HG03196 (cell line): ENCODE results near the gene RAD23A.
A peak's percentile ranks its signal among the peaks of the same experiment; 100 is the strongest.
"Not testable (repeated sequence)": the region's sequence is repeated elsewhere in the genome, so short reads cannot be mapped to it uniquely, and the experiment has no call there.

ENCODE experiments used
- ATAC-seq: cut with Tn5 transposase; IDR thresholded peaks from one replicate; pipeline ENCODE4 v1.9.1; 2021; ENCODE audit not compliant: unreplicated experiment

The RAD23A gene

DNA sequence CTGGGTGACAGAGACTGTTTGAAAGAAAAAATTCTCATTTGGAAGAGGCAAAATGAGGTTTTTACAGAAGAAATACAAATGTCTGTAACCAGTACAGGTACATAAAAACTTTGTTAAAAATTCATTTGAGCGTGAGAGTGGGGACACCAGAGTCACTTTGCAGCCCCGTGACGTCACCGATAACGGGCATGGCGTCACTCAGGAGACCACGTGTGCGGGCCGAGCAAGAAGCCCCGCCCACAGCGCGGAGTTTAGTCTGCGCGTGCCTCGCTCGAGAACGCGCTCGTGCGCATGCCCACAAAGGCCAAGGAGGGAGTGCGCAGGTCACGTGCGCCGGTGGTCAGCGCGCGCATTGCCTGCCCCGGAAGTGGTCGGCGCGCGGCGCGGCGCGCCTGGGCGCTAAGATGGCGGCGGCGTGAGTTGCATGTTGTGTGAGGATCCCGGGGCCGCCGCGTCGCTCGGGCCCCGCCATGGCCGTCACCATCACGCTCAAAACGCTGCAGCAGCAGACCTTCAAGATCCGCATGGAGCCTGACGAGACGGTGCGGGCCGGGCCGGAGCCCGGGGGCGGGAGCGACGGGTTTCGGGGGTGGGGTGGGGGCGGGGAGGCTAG is at the start of gene RAD23A:
TSS of gene RAD23A (plus strand) at position 384 of the 613 bp plus-strand sequence. CDS start at position 471, 87 bp downstream.
- ATAC-seq, result peak; percentile 75

GRCh38 chr19:12896460-12896859 is 49.2 kb upstream of the RAD23A start:
- no peak for ATAC-seq

GRCh38 chr19:12899891-12900518 is 45.7 kb upstream of the RAD23A start:
- peak; percentile 55 for ATAC-seq

DNA sequence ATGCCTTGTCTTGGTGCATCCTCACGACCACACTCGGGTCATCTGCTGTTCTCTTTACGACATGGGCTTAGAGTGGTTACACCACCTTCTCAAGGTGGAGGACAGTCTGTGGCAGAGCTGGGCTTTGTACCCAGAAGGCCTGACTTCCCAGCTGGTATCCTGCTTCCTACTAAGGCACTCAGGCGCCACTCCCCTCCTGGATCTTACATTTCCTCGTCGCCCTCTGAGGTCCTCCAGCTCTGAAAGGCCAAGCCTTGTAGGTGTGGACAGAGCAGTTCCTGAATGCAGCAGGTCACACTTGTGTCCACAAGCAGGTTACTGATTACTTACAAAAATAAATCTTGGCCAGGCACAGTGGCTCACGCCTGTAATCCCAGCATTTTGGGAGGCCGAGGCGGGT is 38.5 kb upstream of the RAD23A start:
- ATAC-seq, result no peak

DNA sequence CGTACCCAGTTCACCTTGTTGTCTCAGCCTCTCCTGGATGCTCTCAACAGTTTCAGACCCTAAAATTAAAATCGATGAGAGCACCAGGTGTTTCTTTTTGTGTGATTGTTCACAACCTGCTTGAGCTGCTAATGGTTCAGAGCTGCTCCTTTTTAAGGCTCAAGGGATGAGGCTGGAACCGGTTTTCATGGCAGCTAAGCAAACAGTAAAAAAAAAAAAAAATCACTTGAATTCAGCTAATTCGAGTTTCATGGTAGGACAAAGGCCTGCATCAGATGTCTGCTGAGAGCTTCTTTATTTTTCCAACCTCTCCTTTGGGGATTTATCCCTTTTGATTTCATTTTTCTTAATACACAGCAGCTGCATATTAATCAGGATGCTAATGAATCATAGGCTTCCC is 33.1 kb upstream of the RAD23A start:
- ATAC-seq, result no peak

DNA sequence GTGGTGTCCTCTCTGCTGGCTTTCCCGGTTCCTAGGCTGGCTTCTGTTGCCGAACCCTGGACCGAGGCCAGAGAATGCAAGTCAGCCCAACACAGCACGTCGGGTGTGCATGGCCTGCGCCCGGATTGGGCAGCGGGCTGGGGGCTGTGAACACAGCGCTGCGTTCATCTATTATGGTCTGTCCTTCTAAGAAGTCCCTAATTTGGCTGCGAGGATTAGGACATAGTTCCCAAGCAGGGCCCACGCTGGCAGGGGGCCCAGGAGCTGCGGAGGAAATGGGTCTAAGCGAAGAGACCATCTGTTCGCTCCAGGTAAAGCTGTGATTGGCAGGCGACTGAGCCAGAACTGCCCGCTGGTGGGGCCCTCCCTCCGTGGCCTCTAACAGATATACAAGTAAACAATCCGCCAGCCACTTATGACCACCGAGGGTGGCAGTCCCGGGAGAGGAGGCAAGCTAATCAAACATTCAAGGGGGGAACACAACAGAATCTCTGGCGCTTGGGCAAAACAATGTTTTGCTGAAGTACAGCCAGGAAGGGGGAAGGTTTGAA is 32.6 kb upstream of the RAD23A start:
- no peak for ATAC-seq

DNA sequence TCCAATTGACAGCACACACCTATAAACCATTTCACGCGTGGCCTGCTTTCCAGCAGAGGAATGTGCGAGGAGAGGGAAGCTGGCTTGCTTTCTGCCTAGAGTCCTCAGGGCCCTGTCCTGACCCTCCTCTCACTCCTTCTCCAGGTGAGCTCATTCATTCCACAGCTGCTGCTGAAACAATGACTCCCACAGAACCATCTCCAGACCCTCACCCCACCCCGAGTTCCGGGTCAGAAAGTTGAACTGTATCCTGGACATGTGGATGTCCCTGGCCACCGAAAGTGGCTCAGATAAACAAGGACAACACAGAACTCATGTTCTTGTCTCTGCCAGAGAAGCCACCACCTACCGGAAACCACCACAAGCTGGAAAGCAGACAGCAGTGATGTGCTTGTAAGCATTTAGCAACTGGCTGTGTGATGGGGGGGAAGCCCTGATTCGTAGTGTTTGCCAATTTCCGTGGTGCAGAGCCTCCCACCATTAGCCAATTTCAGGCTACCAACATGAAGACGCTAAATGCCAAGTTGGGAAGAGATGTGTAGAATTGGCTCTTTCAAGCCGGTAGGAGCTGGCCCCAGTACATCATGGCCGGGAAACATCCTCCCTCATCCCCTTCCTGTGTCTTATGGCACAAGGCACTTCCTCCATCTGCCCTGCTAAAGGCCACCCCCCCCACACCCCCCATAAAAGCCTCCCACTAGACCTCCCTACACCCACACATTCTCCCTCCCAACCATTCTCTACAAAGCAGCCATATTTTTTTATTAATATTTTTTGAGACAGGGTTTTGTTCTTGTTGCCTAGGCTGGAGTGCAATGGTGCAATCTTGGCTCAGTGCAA is 31.6 kb upstream of the RAD23A start:
- ATAC-seq, result no peak

DNA sequence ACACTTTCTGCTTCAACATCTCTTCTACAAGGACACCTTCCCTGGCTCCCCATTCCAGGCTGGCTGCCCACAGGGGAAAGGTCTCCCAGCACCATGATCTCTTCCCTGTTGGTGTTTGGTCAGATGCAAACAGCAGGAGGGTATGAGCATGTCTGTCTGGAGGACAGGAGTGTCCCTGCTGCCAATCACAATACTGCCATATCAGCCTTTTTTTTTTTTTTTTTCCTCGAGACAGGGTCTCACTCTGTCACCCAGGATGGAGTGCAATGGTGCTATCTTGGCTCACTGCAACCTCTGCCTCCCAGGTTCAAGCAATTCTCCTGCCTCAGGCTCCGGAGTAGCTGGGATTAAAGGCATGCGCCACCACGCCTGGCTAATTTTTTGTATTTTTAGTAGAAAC is 29.8 kb upstream of the RAD23A start:
- ATAC-seq, result not testable (repeated sequence)

DNA sequence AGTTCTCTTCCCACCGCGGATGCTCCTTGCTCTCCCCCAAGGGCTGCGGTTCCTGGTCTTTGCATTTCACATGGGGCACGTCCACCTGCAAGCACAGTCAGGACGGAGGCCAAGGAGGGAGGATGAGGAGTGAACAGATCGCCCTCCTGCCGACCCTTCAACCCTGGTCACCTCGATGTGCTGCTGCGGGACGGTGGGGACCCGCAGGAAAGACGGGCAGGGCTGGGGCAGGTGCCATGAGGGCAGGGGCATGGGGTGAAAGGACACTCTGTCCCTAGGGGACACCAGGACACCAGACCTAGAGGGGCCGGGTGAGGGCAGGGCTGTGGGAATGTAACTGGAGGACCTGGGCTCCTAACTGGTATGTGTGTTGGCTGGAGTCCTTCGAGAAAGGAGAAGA is 27.4 kb upstream of the RAD23A start:
- no peak for ATAC-seq

- ATAC-seq, result no peak
Observed at GRCh38 chr19:12921047-12921446, 24.6 kb upstream of the RAD23A start.

DNA sequence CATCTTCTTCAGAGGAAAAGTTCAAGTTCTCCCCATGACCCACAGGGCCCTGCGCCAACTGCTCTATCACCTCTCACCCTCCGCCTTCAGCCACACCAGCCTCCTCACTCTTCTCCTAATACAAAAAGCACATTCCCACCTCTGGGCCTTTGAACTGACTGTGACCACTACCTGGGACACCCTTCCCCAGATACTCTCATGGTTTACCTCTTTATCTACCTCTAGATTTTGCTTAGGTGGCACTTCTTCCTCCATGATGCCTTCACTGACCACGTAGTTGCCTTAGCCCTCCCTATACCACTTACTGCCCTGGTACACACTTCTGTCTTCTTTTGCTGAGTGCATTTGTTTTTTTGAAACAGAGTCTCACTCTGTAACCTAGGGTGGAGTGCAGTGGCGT is 22.7 kb upstream of the RAD23A start:
- ATAC-seq, result no peak

GRCh38 chr19:12924621-12925310 is 20.9 kb upstream of the RAD23A start:
- no peak for ATAC-seq

- no peak for ATAC-seq
Observed at GRCh38 chr19:12930002-12930645, 15.5 kb upstream of the RAD23A start.

GRCh38 chr19:12932392-12933286 is 13.0 kb upstream of the RAD23A start:
- ATAC-seq, result no peak

DNA sequence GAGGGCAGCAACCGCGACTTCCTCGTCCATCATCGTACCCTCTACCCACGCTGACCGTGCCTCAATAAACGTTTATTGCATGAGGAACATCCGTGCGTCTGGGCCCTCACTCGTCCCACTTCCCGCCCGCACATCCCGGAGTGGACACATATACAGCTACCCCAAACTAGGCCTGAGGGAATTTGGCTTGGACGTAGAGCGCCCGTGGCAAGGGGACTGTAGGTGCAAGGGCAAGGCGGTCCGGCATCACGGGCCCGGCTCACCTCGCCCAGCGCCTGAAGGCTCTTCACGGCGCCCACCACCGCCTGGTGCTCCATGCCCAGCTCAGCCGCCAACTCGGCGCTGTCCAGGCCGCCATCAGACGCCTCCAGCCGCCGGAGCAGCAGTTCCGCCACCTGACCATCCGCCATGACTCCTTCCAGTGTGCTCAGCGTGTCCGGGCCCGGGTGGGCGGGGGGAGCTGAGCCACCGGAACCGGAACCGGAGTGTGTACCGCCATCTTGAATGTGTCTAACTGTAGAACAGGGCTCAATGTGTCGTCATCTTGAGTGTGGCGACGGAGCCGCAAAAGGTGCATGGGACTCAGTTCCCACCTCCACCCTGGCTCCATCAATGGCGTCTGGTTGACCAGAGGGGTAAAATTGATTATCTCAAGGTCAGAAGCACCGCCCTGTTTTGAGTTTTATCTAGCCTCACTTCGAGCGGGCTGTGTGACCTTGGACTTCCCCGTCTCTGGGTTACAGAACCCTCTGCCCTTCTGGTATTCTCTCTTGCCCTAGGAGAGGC is 12.2 kb upstream of the RAD23A start, which contains the start of gene FARSA:
TSS of gene FARSA (minus strand) at position 425 of the 786 bp plus-strand sequence. CDS start at position 410, 15 bp downstream.
- ATAC-seq, result peak; percentile 42

DNA sequence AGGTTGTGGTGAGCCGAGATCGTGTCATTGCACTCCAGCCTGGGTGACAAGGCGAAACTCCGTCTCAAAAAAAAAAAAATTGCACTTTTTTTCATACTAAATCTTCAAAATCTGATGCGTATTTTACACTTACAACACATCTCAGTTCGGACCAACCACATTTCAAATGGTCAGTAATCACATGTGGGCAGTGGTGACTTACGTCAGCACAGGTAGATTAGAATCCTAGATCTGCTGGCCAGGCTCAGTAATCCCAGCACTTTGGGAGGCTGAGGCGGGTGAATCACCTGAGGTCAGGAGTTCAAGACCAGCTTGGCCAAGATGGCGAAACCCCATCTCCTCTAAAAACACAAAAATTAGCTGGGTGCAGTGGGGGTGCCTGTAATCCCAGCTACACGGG is 10.6 kb upstream of the RAD23A start:
- ATAC-seq, result no peak

DNA sequence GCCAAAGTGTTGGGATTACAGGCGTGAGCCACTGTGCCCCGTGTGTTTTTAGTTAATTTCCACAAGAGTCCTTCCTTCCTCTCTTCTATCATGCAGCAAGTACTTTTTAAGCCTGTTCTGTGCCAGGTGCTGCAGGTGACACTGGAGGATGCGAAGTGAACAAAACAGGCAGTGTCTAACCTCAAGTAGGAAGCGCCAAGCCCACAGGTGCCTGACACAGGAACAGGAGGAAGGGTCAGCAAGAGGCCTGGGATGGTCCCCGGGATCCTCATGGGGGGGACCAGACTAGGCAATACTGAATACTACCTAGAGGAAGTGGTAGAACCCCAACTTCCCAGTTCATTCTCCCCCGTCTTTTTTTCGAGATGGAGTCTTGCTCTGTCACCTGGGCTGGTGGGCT is 9.1 kb upstream of the RAD23A start:
- no peak for ATAC-seq

DNA sequence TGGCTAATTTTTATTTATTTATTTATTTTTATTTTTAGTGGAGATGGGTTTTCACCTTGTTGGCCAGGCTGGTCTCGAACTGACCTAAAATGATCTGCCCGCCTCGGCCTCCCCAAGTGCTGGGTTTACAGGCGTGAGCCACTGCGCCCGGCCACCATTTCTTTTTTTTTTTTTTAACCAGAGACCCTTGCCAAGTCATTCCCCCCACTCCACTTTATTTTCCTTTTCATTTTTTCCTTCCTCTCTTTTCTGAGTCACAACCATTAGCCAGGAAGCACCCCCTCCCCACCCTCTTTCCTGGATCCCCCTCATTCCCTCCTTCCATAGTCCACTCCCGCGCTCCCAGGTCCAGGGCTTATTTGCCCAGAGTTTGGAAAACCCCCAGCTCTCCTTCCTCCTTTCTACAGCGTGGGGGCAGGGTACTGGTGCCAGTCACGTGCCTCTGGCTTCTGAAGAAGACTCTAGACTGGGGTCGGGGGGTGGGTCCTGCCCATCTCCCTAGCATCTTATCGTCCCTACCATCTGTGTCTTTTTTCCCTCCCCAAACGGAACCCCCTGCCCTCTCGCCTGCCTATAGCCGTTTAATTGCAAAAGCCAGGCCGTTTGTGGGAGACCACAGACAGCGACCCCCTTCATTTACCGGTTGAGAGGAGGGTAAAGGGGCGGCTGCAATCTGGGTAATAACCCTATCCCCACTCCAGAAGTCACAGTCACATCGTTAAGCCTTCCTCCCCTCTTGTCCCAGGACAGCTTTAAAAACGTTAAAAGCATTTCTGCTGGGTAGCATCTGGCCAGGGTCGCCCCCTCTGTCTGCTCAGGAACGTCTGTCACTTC is 8.4 kb upstream of the RAD23A start:
- ATAC-seq, result no peak
